ENCODE data around the gene UBQLNL.

The UBQLNL gene

DNA sequence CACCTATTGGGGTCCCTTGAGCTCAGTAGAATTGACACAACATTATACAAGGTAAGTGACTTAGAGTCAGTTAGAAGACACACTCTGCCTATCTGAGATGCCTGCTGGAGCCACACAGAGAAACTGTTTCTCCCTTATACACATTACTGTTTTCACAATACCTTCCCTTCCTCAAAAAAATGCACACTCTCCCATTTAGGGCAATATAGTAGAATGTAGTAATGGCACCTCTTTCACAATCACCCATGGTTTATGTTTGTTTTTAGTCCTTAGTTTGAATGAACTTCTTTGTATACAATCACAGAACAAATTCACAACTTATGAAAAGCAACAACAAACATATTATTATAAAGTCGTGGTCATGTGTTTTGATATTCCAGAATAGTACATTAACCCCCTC is 17.5 kb upstream of the UBQLNL start:
- no peaks in the 10 kb centered on the region for H3K9me3 ChIP-seq (ENCODE audit: control insufficient read depth, insufficient read depth, low read length)

DNA sequence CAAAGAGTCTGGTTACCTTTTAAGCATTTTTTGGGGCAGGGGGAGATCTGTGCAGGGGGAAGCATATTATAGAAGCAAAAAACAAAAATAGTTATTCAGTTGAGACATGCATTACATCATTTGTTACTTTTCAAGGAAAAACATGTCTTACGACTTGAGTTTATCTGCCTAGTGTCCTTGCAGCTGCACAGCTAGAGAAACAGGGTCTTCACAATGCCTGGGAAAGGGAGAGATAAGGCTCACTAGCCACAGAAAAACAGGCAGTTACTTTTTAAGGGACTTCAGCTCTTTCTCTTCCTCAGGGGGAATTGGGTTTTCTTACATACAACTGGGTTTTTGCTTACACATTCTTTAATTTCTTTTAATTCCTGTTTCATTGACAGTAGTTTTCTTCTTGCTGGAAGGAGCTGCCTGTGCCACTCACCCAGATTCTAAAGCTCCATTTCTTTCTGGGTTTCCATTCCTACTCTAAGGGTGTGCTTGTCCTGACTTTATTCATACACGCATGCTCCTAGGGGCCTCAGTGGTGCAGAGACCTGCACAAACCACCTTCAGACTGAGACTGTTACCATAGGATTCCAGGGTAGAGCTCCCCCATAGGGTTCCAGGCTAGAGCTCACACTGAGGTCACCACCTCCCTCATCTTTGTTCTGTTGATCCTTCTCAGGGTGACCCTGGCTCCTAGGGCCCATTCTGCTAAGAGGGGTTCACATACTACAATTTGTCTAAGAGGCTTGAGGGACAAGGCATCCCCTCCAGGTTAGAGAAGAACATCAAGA is 14.7 kb upstream of the UBQLNL start:
- no peak overlapping the region for H3K9ac ChIP-seq (ENCODE audit: low read depth, low read length)
- H3K27me3 ChIP-seq (ENCODE audit: control insufficient read depth, insufficient read depth, low read length), result peaks cover 3% of the 10 kb centered on the region
- no peaks in the 10 kb centered on the region for H3K9me3 ChIP-seq (ENCODE audit: control insufficient read depth, insufficient read depth, low read length)
- H3K4me3 ChIP-seq (ENCODE audit: low read depth, low read length), result no peak overlapping the region
- H3K36me3 ChIP-seq (ENCODE audit: control insufficient read depth, insufficient read depth, low read length), result no peaks in the 10 kb centered on the region
- no peaks in the 10 kb centered on the region for H3K4me1 ChIP-seq (ENCODE audit: control insufficient read depth, insufficient read depth, low read length)

More for the DNA sequence above, 17.5 kb upstream of the UBQLNL start:
- Histone ChIP-seq H3K9ac (ENCODE audit: low read depth, low read length) (no peak overlapping the region), H3K27me3 (ENCODE audit: control insufficient read depth, insufficient read depth, low read length) (no peaks in the 10 kb centered on the region), H3K4me1 (ENCODE audit: control insufficient read depth, insufficient read depth, low read length) (no peaks in the 10 kb centered on the region), H3K36me3 (ENCODE audit: control insufficient read depth, insufficient read depth, low read length) (no peaks in the 10 kb centered on the region), H3K4me3 (ENCODE audit: low read depth, low read length) (no peak overlapping the region)

DNA sequence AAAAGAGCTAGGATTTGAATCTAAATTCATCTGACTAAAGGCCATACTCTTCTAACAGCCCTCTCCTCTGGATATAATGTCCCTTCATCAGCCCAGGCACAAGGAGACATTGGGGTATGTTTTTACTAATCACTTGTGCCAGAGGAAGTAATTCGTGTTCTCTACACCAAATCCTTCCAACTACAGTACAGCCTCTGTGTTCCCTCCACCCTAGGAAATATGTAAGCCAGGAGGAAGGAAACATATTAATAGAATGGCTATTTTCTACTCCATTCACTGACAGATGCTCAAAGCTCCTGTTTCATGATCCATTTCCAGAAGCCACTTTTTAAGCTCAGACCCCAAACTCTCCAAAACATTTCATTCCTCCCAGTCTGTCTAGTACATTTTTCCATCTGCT is 12.0 kb upstream of the UBQLNL start:
- Histone ChIP-seq H3K36me3 (ENCODE audit: control insufficient read depth, insufficient read depth, low read length) (no peaks in the 10 kb centered on the region), H3K4me3 (ENCODE audit: low read depth, low read length) (no peak overlapping the region), H3K27me3 (ENCODE audit: control insufficient read depth, insufficient read depth, low read length) (peaks cover 19% of the 10 kb centered on the region), H3K4me1 (ENCODE audit: control insufficient read depth, insufficient read depth, low read length) (no peaks in the 10 kb centered on the region), H3K9ac (ENCODE audit: low read depth, low read length) (no peak overlapping the region), H3K9me3 (ENCODE audit: control insufficient read depth, insufficient read depth, low read length) (no peaks in the 10 kb centered on the region)

- H3K4me1 ChIP-seq (ENCODE audit: control insufficient read depth, insufficient read depth, low read length), result no peaks in the 10 kb centered on the region
- no peaks in the 10 kb centered on the region for H3K9me3 ChIP-seq (ENCODE audit: control insufficient read depth, insufficient read depth, low read length)
- no peaks in the 10 kb centered on the region for H3K36me3 ChIP-seq (ENCODE audit: control insufficient read depth, insufficient read depth, low read length)
- peaks cover 24% of the 10 kb centered on the region for H3K27me3 ChIP-seq (ENCODE audit: control insufficient read depth, insufficient read depth, low read length)
- no peak overlapping the region for H3K9ac ChIP-seq (ENCODE audit: low read depth, low read length)
- H3K4me3 ChIP-seq (ENCODE audit: low read depth, low read length), result no peak overlapping the region
These were observed 11.2 kb upstream of the UBQLNL start for GRCh38 chr11:5527716-5528115.

DNA sequence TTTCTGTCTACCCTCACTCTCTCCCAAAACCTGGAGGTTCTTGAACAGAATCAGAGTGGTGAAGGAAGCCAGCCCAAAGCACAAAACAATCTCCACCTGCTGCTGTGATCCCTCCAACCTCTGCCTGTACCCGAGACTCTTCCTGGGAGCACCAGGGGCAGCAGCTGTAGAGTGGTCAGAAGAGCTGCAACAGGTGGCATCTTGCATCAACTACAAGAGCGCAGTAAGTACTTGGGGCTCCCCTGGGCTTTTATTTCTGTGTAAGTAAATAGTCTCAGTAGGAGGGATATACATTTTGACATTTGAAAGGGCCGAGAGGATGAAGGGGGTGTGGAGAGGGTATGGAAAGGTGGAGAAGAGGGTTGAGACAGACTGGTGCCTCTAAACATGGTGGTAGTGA is 8.3 kb upstream of the UBQLNL start:
- peaks cover 24% of the 10 kb centered on the region for H3K27me3 ChIP-seq (ENCODE audit: control insufficient read depth, insufficient read depth, low read length)
- H3K4me3 ChIP-seq (ENCODE audit: low read depth, low read length), result no peak overlapping the region
- no peaks in the 10 kb centered on the region for H3K36me3 ChIP-seq (ENCODE audit: control insufficient read depth, insufficient read depth, low read length)
- no peak overlapping the region for H3K9ac ChIP-seq (ENCODE audit: low read depth, low read length)
- no peaks in the 10 kb centered on the region for H3K9me3 ChIP-seq (ENCODE audit: control insufficient read depth, insufficient read depth, low read length)
- H3K4me1 ChIP-seq (ENCODE audit: control insufficient read depth, insufficient read depth, low read length), result no peaks in the 10 kb centered on the region

- Histone ChIP-seq H3K36me3 (ENCODE audit: control insufficient read depth, insufficient read depth, low read length) (no peaks in the 10 kb centered on the region), H3K9me3 (ENCODE audit: control insufficient read depth, insufficient read depth, low read length) (no peaks in the 10 kb centered on the region), H3K27me3 (ENCODE audit: control insufficient read depth, insufficient read depth, low read length) (peaks cover 24% of the 10 kb centered on the region), H3K9ac (ENCODE audit: low read depth, low read length) (no peak overlapping the region), H3K4me3 (ENCODE audit: low read depth, low read length) (no peak overlapping the region), H3K4me1 (ENCODE audit: control insufficient read depth, insufficient read depth, low read length) (no peaks in the 10 kb centered on the region)
These were observed 5.8 kb upstream of the UBQLNL start for GRCh38 chr11:5522308-5522707.

- Histone ChIP-seq H3K4me3 (ENCODE audit: low read depth, low read length) (no peak overlapping the region), H3K9me3 (ENCODE audit: control insufficient read depth, insufficient read depth, low read length) (no peaks in the 10 kb centered on the region), H3K36me3 (ENCODE audit: control insufficient read depth, insufficient read depth, low read length) (no peaks in the 10 kb centered on the region), H3K27me3 (ENCODE audit: control insufficient read depth, insufficient read depth, low read length) (peaks cover 21% of the 10 kb centered on the region), H3K4me1 (ENCODE audit: control insufficient read depth, insufficient read depth, low read length) (no peaks in the 10 kb centered on the region), H3K9ac (ENCODE audit: low read depth, low read length) (no peak overlapping the region)
These were observed 5.0 kb upstream of the UBQLNL start for GRCh38 chr11:5521540-5521939.

DNA sequence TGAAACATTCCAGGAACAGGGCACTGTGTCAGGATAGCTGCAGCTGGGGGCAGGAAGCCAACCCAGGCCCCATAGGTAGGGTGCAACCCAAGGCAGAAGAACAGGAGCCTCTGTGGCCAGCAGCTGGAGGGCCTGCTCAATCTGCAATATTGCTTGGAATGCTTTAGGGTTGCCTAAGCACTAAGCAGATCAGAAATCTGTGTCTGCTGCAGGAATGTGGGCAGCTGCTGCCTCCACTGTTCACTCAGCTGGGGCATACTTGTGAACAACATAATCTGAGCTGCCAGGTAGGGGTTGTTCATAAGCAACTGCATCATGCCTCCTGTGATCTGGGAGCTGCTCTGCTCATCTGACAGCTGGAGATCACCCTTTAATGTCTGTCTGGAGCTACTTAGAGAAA is 1.7 kb downstream of the UBQLNL start:
- Histone ChIP-seq H3K4me1 (ENCODE audit: control insufficient read depth, insufficient read depth, low read length) (no peaks in the 10 kb centered on the region), H3K9ac (ENCODE audit: low read depth, low read length) (no peak overlapping the region), H3K36me3 (ENCODE audit: control insufficient read depth, insufficient read depth, low read length) (no peaks in the 10 kb centered on the region), H3K9me3 (ENCODE audit: control insufficient read depth, insufficient read depth, low read length) (no peaks in the 10 kb centered on the region), H3K4me3 (ENCODE audit: low read depth, low read length) (no peak overlapping the region), H3K27me3 (ENCODE audit: control insufficient read depth, insufficient read depth, low read length) (no peaks in the 10 kb centered on the region)

DNA sequence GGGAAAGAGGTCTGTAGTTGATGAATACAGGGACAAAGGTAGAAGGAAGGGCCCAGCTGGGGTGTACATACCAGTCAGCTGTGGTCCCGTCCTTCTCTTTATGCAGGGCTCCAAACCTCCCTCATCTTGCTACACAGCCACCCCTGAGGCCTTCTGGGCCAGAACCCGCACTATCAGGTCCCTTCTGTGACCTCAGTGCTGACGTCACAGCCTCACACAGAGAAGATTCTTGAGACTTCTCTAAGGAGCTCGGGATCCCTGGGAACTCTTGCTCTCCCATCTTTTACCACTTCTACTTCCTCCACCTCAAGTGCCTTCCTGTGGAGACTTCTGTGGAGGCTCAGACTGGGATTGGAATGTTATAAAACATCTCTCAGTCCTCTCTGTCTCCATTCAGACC is 6.7 kb downstream of the UBQLNL start, which contains the start of gene UBQLN3:
Gene UBQLN3, minus strand, starts transcription at position 155 of the 400 bp plus-strand sequence. CDS start 399 bp downstream, outside the sequence.
- no peak within 1 kb of the TSS for H3K9ac ChIP-seq (ENCODE audit: low read depth, low read length)
- H3K4me3 ChIP-seq (ENCODE audit: low read depth, low read length), result no peak within 1 kb of the TSS
- no peaks in the 10 kb centered on the region for H3K27me3 ChIP-seq (ENCODE audit: control insufficient read depth, insufficient read depth, low read length)
- no peaks in the 10 kb centered on the region for H3K36me3 ChIP-seq (ENCODE audit: control insufficient read depth, insufficient read depth, low read length)
- no peaks in the 10 kb centered on the region for H3K4me1 ChIP-seq (ENCODE audit: control insufficient read depth, insufficient read depth, low read length)
- no peaks in the 10 kb centered on the region for H3K9me3 ChIP-seq (ENCODE audit: control insufficient read depth, insufficient read depth, low read length)

GRCh38 chr11:5508605-5509004 is 7.9 kb downstream of the UBQLNL start:
- Histone ChIP-seq H3K4me1 (ENCODE audit: control insufficient read depth, insufficient read depth, low read length) (no peaks in the 10 kb centered on the region), H3K4me3 (ENCODE audit: low read depth, low read length) (no peak overlapping the region), H3K9ac (ENCODE audit: low read depth, low read length) (no peak overlapping the region), H3K9me3 (ENCODE audit: control insufficient read depth, insufficient read depth, low read length) (no peaks in the 10 kb centered on the region), H3K27me3 (ENCODE audit: control insufficient read depth, insufficient read depth, low read length) (no peaks in the 10 kb centered on the region), H3K36me3 (ENCODE audit: control insufficient read depth, insufficient read depth, low read length) (no peaks in the 10 kb centered on the region)

GRCh38 chr11:5507933-5508305 is 8.6 kb downstream of the UBQLNL start:
- no peaks in the 10 kb centered on the region for H3K9me3 ChIP-seq (ENCODE audit: control insufficient read depth, insufficient read depth, low read length)
- H3K4me1 ChIP-seq (ENCODE audit: control insufficient read depth, insufficient read depth, low read length), result no peaks in the 10 kb centered on the region
- H3K4me3 ChIP-seq (ENCODE audit: low read depth, low read length), result no peak overlapping the region
- H3K9ac ChIP-seq (ENCODE audit: low read depth, low read length), result no peak overlapping the region
- no peaks in the 10 kb centered on the region for H3K36me3 ChIP-seq (ENCODE audit: control insufficient read depth, insufficient read depth, low read length)
- H3K27me3 ChIP-seq (ENCODE audit: control insufficient read depth, insufficient read depth, low read length), result no peaks in the 10 kb centered on the region

DNA sequence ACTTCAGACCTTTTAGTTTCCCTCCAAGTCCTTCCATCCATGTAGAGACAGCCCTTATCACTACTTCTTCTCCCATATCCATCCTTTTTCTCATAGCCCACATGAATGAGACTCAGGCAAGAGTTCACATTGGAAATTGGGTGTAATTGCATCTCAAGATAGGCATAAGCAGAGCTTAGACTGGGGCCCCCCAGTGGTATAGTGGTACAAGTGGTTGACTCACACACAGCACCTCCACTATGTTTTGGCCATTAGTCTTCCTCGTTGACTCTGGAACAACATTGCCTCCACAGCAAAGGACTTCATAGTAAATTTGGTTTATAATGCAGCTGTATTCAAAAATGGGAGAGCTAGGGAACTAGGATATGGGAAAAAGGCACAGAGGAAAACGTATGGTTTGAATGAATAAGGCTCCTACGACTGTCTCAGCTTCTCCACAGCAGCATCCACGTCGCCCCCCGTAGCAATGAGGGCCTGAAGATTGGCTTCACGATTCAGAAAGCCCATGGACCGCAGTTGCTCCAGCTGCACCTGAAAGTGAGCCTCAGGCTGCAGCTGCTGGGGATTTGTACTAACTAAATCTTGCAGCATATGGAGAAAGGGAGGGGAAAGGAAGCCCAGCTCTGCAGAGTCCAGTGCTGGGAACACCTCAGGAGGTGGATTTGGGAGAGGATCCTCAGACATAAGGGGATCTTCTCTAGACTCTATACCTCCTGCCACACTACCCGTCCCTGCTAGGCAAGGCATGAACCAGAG is 9.1 kb downstream of the UBQLNL start:
- Histone ChIP-seq H3K27me3 (ENCODE audit: control insufficient read depth, insufficient read depth, low read length) (no peaks in the 10 kb centered on the region), H3K4me3 (ENCODE audit: low read depth, low read length) (no peak overlapping the region), H3K9me3 (ENCODE audit: control insufficient read depth, insufficient read depth, low read length) (no peaks in the 10 kb centered on the region), H3K4me1 (ENCODE audit: control insufficient read depth, insufficient read depth, low read length) (no peaks in the 10 kb centered on the region), H3K9ac (ENCODE audit: low read depth, low read length) (no peak overlapping the region), H3K36me3 (ENCODE audit: control insufficient read depth, insufficient read depth, low read length) (no peaks in the 10 kb centered on the region)
